Suprapubic skin (tissue), 4 donors: ENCODE results near the gene ANKRD65.

Source experiments
- CTCF ChIP-seq, 2 donors: fragments of 200-600 bp in 1 of 2; fragments of 450-650 bp in 1 of 2; sonication (generic) in 1 of 2; IDR thresholded peaks; one replicate each; pipeline ENCODE4 v1.5.1; 2016 to 2019; ENCODE audit warnings: antibody characterized with exemption in 2 of 2, mild to moderate bottlenecking in 1 of 2, moderate library complexity in 1 of 2
- EP300 ChIP-seq: sonication (generic); formaldehyde crosslinking; IDR thresholded peaks from one replicate; pipeline ENCODE4 v1.6.1; 2017; ENCODE audit warnings: antibody characterized with exemption
- POLR2A ChIP-seq, 2 donors: fragments of 450-650 bp; IDR thresholded peaks; one replicate each; pipeline ENCODE4 v1.6.1; 2017; ENCODE audit warnings: antibody characterized with exemption in 2 of 2, mild to moderate bottlenecking in 2 of 2, moderate library complexity in 2 of 2
- POLR2AphosphoS5 ChIP-seq, 3 donors: sonication (generic); formaldehyde crosslinking; IDR thresholded peaks; one replicate each; pipeline ENCODE4 v1.6.1; 2017; ENCODE audit warnings: antibody characterized with exemption in 3 of 3

GRCh38 chr1:1390675-1391074, 30.4 kb downstream of the ANKRD65 start:
- no peak for TF ChIP-seq CTCF (IDR thresholded peaks at IDR 0.05)
- no peak for TF ChIP-seq POLR2A (IDR thresholded peaks at IDR 0.05)
- TF ChIP-seq POLR2AphosphoS5 (IDR thresholded peaks at IDR 0.05): no peak
- no peak for TF ChIP-seq EP300
